Measurements from ENCODE around the gene ZDHHC14.

The ZDHHC14 gene

DNA sequence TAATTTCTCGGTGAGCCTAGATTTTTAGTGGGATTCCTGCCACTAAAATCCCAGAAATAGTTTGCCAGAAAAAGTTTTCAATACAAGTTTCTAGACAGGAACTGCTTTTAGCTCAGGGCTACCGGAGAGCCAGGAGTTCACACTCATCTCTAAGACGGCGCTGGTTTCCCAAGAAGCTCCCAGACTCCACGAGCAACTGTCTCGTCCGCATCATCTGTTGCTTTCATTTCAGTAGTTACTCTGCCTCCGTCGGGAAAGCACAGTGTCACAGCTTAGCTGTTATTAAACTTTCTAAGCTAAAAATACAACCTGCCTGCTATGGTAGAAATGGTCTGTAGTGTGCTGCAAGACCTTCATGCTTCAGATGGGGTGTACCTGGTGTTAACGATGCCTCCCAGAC, 244.8 kb downstream of the ZDHHC14 start:
- no peaks in the 10 kb centered on the region for H3K27me3 ChIP-seq (ENCODE audit: low read depth)
- H3K36me3 ChIP-seq (replicated peaks) = no peaks in the 10 kb centered on the region
- H3K4me3 ChIP-seq = no peak overlapping the region
- no peaks in the 10 kb centered on the region for H3K4me1 ChIP-seq
- in situ Hi-C loops (cut with MboI; ENCODE audit: low sequenced_read_pairs) = no loop called here
- H3K9me3 ChIP-seq = no peaks in the 10 kb centered on the region
- DNase-seq (ENCODE audit: low spot score in 2 of 2) = no peak

GRCh38 chr6:157627195-157627966, 246.4 kb downstream of the ZDHHC14 start:
- H3K27me3 ChIP-seq (ENCODE audit: low read depth) = no peaks in the 10 kb centered on the region
- H3K4me3 ChIP-seq = no peak overlapping the region
- H3K4me1 ChIP-seq = no peaks in the 10 kb centered on the region
- in situ Hi-C loops (cut with MboI; ENCODE audit: low sequenced_read_pairs) = no loop called here
- H3K9me3 ChIP-seq = no peaks in the 10 kb centered on the region
- no peak for DNase-seq (ENCODE audit: low spot score in 2 of 2)
- H3K36me3 ChIP-seq (replicated peaks) = no peaks in the 10 kb centered on the region

DNA sequence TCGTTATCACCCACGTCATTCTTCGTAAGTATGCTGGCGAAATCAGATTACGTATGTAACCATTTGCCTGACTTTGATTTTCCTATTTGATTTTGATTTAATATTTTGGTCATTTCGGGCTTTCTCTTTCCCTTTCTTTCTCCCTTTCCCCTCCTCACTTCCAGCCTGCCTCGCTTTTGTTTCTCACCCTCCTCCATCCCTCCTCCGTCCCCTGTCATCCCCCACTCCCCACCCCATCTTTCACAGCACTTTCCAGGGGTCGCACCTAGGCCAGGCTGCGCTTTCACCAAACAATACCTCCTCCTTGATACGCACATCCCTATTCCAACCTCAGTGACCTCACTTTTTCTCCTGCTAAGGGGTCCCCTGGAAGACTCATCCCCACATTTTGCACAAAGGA, 247.5 kb downstream of the ZDHHC14 start:
- no peak for DNase-seq (ENCODE audit: low spot score in 2 of 2)
- Histone ChIP-seq H3K27me3 (ENCODE audit: low read depth) (no peaks in the 10 kb centered on the region), H3K9me3 (no peaks in the 10 kb centered on the region), H3K36me3 (replicated peaks) (no peaks in the 10 kb centered on the region), H3K4me3 (no peak overlapping the region), H3K4me1 (no peaks in the 10 kb centered on the region)
- in situ Hi-C loops (cut with MboI; ENCODE audit: low sequenced_read_pairs) = no loop called here

- DNase-seq (ENCODE audit: low spot score in 2 of 2) = no peak
- Histone ChIP-seq H3K9me3 (no peaks in the 10 kb centered on the region), H3K4me3 (no peak overlapping the region), H3K36me3 (replicated peaks) (no peaks in the 10 kb centered on the region), H3K27me3 (ENCODE audit: low read depth) (no peaks in the 10 kb centered on the region), H3K4me1 (no peaks in the 10 kb centered on the region)
- in situ Hi-C loops (cut with MboI; ENCODE audit: low sequenced_read_pairs) = no loop called here
Measured at GRCh38 chr6:157629220-157629619, 248.2 kb downstream of the ZDHHC14 start.

- DNase-seq (ENCODE audit: low spot score in 2 of 2) = no peak
- no peaks in the 10 kb centered on the region for H3K4me1 ChIP-seq
- in situ Hi-C loops (cut with MboI; ENCODE audit: low sequenced_read_pairs) = no loop called here
- H3K27me3 ChIP-seq (ENCODE audit: low read depth) = no peaks in the 10 kb centered on the region
- H3K36me3 ChIP-seq (replicated peaks) = no peaks in the 10 kb centered on the region
- no peak overlapping the region for H3K4me3 ChIP-seq
- H3K9me3 ChIP-seq = no peaks in the 10 kb centered on the region
Measured at GRCh38 chr6:157630463-157631080, 249.6 kb downstream of the ZDHHC14 start.

- no peak for DNase-seq (ENCODE audit: low spot score in 2 of 2)
Measured at GRCh38 chr6:157631412-157631811, 250.4 kb downstream of the ZDHHC14 start.

DNA sequence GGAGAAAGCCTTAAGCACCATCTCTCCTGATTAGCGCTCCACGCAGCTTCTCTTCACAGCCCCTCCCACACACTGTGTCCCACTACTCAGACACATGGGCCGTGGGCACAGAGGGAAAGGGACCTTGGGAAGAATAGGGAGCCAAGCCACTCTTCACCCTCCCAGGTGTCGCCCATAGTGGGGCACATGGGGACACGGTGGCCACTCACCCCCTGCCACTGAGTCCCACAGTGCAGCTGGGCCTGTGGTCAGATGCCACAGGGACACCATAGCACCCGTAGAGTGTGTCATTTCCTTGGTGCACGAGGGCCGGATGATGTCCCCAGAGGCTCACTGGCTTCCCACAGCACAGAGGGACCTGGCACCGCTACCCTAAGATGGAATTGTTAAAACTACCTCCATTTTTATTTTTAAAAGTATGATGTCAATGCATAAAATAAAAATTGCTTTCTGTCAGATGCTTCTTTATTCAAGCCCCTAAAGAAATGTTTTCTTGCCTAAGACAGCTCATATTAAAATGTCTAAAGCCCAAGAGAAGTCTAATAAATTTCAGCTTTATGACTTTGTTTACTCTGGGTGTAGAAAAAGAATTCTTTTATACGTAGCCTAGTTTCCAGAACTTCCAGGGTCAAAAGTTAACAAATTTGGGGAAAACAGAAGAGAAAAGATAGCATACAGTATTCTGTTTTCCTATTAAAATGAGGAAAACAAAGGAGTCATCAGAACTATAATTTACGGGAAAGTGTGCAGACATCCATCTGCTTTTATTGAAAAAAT, 251.0 kb downstream of the ZDHHC14 start:
- no peak for DNase-seq (ENCODE audit: low spot score in 2 of 2)
- Histone ChIP-seq H3K4me1 (no peaks in the 10 kb centered on the region), H3K4me3 (no peak overlapping the region), H3K36me3 (replicated peaks) (no peaks in the 10 kb centered on the region), H3K9me3 (no peaks in the 10 kb centered on the region), H3K27me3 (ENCODE audit: low read depth) (no peaks in the 10 kb centered on the region)
- in situ Hi-C loops (cut with MboI; ENCODE audit: low sequenced_read_pairs) = no loop called here

More at GRCh38 chr6:157631412-157631811, 250.4 kb downstream of the ZDHHC14 start:
- in situ Hi-C loops (cut with MboI; ENCODE audit: low sequenced_read_pairs) = no loop called here
- Histone ChIP-seq H3K27me3 (ENCODE audit: low read depth) (no peaks in the 10 kb centered on the region), H3K4me3 (no peak overlapping the region), H3K4me1 (no peaks in the 10 kb centered on the region), H3K9me3 (no peaks in the 10 kb centered on the region), H3K36me3 (replicated peaks) (no peaks in the 10 kb centered on the region)

DNA sequence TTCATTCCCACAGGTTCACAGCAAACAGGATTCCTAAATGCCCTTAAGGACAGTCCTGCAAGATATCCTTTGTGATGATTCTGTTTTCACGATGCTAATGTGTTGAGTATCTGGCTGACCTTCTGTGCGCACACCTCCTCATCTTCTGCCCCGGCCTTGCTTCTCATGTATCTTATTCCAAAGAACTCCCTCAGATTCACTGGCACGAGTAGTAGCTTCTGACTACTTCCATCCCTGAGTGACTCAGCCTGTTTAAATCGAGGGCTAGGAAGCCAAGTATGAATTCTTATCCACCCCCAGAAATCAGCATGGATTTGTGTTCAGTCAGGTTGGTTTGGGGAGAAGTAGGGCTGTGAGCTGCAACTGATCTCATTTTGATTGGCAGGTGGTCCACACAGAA, 251.8 kb downstream of the ZDHHC14 start:
- Histone ChIP-seq H3K9me3 (no peaks in the 10 kb centered on the region), H3K4me1 (no peaks in the 10 kb centered on the region), H3K4me3 (no peak overlapping the region), H3K27me3 (ENCODE audit: low read depth) (no peaks in the 10 kb centered on the region), H3K36me3 (replicated peaks) (no peaks in the 10 kb centered on the region)
- in situ Hi-C loops (cut with MboI; ENCODE audit: low sequenced_read_pairs) = no loop called here
- DNase-seq (ENCODE audit: low spot score in 2 of 2) = no peak

DNA sequence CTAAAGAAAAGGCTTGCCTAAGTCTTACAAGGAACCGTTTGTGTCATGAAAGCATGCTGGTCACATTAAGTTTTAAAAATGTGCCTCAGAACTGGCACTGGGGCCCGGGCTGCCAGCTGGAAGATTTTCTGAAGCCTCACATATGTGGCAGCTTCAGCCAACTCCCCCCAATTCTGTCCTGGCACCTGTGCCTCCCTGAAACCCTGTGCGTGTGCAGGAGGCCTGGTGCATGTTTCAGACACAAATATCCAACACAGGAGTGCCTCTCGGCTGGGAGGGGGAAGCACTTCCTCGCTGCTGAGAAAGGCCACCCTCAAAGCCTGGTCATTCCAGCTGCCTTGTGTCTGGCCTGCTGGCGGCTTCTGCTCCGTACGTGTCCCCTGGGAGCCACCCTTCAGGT, 253.6 kb downstream of the ZDHHC14 start:
- in situ Hi-C loops (cut with MboI; ENCODE audit: low sequenced_read_pairs) = no loop called here
- H3K4me1 ChIP-seq = no peaks in the 10 kb centered on the region

GRCh38 chr6:157635388-157636244, 254.6 kb downstream of the ZDHHC14 start:
- Histone ChIP-seq H3K4me1 (no peaks in the 10 kb centered on the region), H3K27me3 (ENCODE audit: low read depth) (no peaks in the 10 kb centered on the region), H3K4me3 (no peak overlapping the region), H3K36me3 (replicated peaks) (no peaks in the 10 kb centered on the region), H3K9me3 (no peaks in the 10 kb centered on the region)
- in situ Hi-C loops (cut with MboI; ENCODE audit: low sequenced_read_pairs) = no loop called here
- no peak for DNase-seq (ENCODE audit: low spot score in 2 of 2)

More for the DNA sequence above, 253.6 kb downstream of the ZDHHC14 start:
- DNase-seq (ENCODE audit: low spot score in 2 of 2) = no peak
- Histone ChIP-seq H3K4me3 (no peak overlapping the region), H3K27me3 (ENCODE audit: low read depth) (no peaks in the 10 kb centered on the region), H3K9me3 (no peaks in the 10 kb centered on the region), H3K36me3 (replicated peaks) (no peaks in the 10 kb centered on the region)

DNA sequence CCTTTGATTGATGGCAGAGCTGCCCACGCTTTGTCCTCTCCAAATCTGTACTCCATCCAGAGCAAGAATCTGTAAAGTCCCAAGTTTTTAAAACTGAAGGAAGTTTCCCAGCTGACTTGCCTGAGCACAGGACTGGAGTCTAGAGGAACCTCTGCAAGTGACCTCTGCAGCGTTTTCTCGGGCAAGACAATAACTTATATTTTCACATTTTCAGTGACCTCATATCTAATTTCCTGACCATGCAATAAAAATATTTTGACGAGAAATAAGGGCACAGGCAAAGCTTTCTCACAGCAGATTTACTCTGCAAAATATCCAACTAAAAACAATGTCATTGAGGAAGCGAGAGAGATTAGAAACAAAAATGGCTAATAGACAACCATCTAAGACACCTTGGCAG, 256.5 kb downstream of the ZDHHC14 start:
- in situ Hi-C loops (cut with MboI; ENCODE audit: low sequenced_read_pairs) = no loop called here
- DNase-seq (ENCODE audit: low spot score in 2 of 2) = no peak
- Histone ChIP-seq H3K27me3 (ENCODE audit: low read depth) (no peaks in the 10 kb centered on the region), H3K9me3 (no peaks in the 10 kb centered on the region), H3K4me3 (no peak overlapping the region), H3K4me1 (no peaks in the 10 kb centered on the region), H3K36me3 (replicated peaks) (no peaks in the 10 kb centered on the region)

- in situ Hi-C loops (cut with MboI; ENCODE audit: low sequenced_read_pairs) = no loop called here
Measured at GRCh38 chr6:157637941-157638662, 257.1 kb downstream of the ZDHHC14 start.

GRCh38 chr6:157638779-157639178, 257.8 kb downstream of the ZDHHC14 start:
- Histone ChIP-seq H3K27me3 (ENCODE audit: low read depth) (no peaks in the 10 kb centered on the region), H3K9me3 (no peaks in the 10 kb centered on the region), H3K4me3 (no peak overlapping the region), H3K36me3 (replicated peaks) (no peaks in the 10 kb centered on the region), H3K4me1 (no peaks in the 10 kb centered on the region)
- in situ Hi-C loops (cut with MboI; ENCODE audit: low sequenced_read_pairs) = no loop called here
- DNase-seq (ENCODE audit: low spot score in 2 of 2) = no peak

More at GRCh38 chr6:157637941-157638662, 257.1 kb downstream of the ZDHHC14 start:
- DNase-seq (ENCODE audit: low spot score in 2 of 2) = no peak
- Histone ChIP-seq H3K27me3 (ENCODE audit: low read depth) (no peaks in the 10 kb centered on the region), H3K36me3 (replicated peaks) (no peaks in the 10 kb centered on the region), H3K4me3 (no peak overlapping the region), H3K9me3 (no peaks in the 10 kb centered on the region), H3K4me1 (no peaks in the 10 kb centered on the region)

Measured in HAP-1 (cell line).